H1 (cell line): ENCODE results near the gene MAML1. TPM values are rescaled to one million over a fixed set of nuclear protein-coding genes. Genes with fewer than 3 reads are reported as not detected.

Experiments used
- CTCF ChIA-PET: fragments of 300-600 bp; sonication (Branson Sonifier 250); formaldehyde crosslinking; loops from one replicate; lab custom pipeline; 2021; ENCODE audit not compliant: partially characterized antibody; lab: Charles Lee
- POLR2A ChIA-PET: fragments of 300-600 bp; sonication (Branson Sonifier 250); formaldehyde crosslinking; loops from one replicate; lab custom pipeline; 2021; ENCODE audit warnings: inconsistent platforms; ENCODE audit not compliant: partially characterized antibody; lab: Charles Lee
- DNase-seq, 2 experiments: peaks; one replicate each; pipeline versions ENCODE4 v3.0.0 to v3.0.0-alpha.2; 2010 to 2022; ENCODE audit warnings: low spot score in 2 of 2, low read depth in 1 of 2, mixed read lengths in 1 of 2
- FAIRE-seq: peaks from 2 replicates; lab custom pipeline; 2011; peaks lifted over from hg19 to GRCh38; lab: Jason Lieb, UNC
- H2AFZ ChIP-seq: 2 replicates; pipeline ENCODE4 v1.8.1; 2012; ENCODE audit warnings: low read length, inconsistent platforms
- H2AK5ac ChIP-seq: 2 replicates; pipeline ENCODE4 v1.6.1; 2013; ENCODE audit warnings: low read depth, low read length
- H2BK120ac ChIP-seq: replicated peaks from 2 replicates; pipeline ENCODE3; 2013; ENCODE audit warnings: low read depth, low read length, inconsistent platforms
- H2BK12ac ChIP-seq: 2 replicates; pipeline ENCODE4 v1.6.1; 2013; ENCODE audit warnings: low read depth, low read length
- H2BK15ac ChIP-seq: 2 replicates; pipeline ENCODE4 v1.6.1; 2013; ENCODE audit warnings: low read length
- H2BK20ac ChIP-seq: 2 replicates; pipeline ENCODE4 v1.6.1; 2013; ENCODE audit warnings: low read length
- H2BK5ac ChIP-seq: 2 replicates; pipeline ENCODE4 v1.6.1; 2013; ENCODE audit warnings: low read depth, low read length
- H3K14ac ChIP-seq: 2 replicates; pipeline ENCODE4 v1.6.1; 2013; ENCODE audit warnings: inconsistent platforms; ENCODE audit not compliant: insufficient read length
- H3K18ac ChIP-seq: 2 replicates; pipeline ENCODE4 v1.6.1; 2013; ENCODE audit warnings: low read length; ENCODE audit errors: extremely low read depth
- H3K23ac ChIP-seq: 2 replicates; pipeline ENCODE4 v1.6.1; 2013; ENCODE audit warnings: inconsistent platforms; ENCODE audit not compliant: insufficient read length
- H3K23me2 ChIP-seq: 2 replicates; pipeline ENCODE4 v1.6.1; 2013; ENCODE audit warnings: low read depth, low read length
- H3K27ac ChIP-seq: 2 replicates; pipeline ENCODE4 v1.6.1; 2011; ENCODE audit warnings: low read depth, low read length, inconsistent platforms
- H3K27me3 ChIP-seq, 4 experiments: replicated peaks in 1 of 4; 1 replicate in 1 of 4; 2 replicates in 3 of 4; pipeline versions ENCODE4 v1.6.1 to v1.8.1; 2011 to 2013; ENCODE audit warnings: low read length in 3 of 4, mild to moderate bottlenecking in 3 of 4, inconsistent platforms in 2 of 4, mixed read lengths in 2 of 4, moderate library complexity in 1 of 4; ENCODE audit not compliant: control insufficient read depth in 3 of 4, insufficient read depth in 3 of 4; ENCODE audit errors: extremely low read depth in 1 of 4
- H3K36me3 ChIP-seq, 4 experiments: 2 replicates each; pipeline versions ENCODE4 v1.6.1 to v1.8.1; 2011 to 2013; ENCODE audit warnings: mild to moderate bottlenecking in 4 of 4, low read length in 3 of 4, moderate library complexity in 2 of 4, control low read depth in 1 of 4, inconsistent platforms in 1 of 4; ENCODE audit not compliant: insufficient read depth in 4 of 4, control insufficient read depth in 2 of 4
- H3K4ac ChIP-seq: replicated peaks from 2 replicates; pipeline ENCODE3; 2013; ENCODE audit warnings: low read length, low read depth, mixed read lengths, inconsistent platforms; ENCODE audit not compliant: insufficient read length
- H3K4me1 ChIP-seq, 4 experiments: replicated peaks in 1 of 4; 1 replicate in 1 of 4; 2 replicates in 3 of 4; pipeline versions ENCODE4 v1.6.1 to v1.8.1; 2011 to 2013; ENCODE audit warnings: low read length in 3 of 4, inconsistent platforms in 2 of 4, mixed read lengths in 1 of 4; ENCODE audit not compliant: insufficient read depth in 4 of 4, control insufficient read depth in 3 of 4
- H3K4me2 ChIP-seq, 2 experiments: 2 replicates each; pipeline versions ENCODE4 v1.6.1 to v1.8.1; 2011 to 2013; ENCODE audit warnings: low read depth in 2 of 2, low read length in 2 of 2, control low read depth in 1 of 2, inconsistent platforms in 1 of 2, mild to moderate bottlenecking in 1 of 2; ENCODE audit not compliant: insufficient read depth in 1 of 2
- H3K4me3 ChIP-seq, 4 experiments: fragments of 200-600, 300-600 bp in 1 of 4; sonication (generic), shearing (Covaris generic), sonication (Bioruptor Twin) in 1 of 4; 2 replicates each; pipeline versions ENCODE4 v1.5.1 to v1.8.1; 2011 to 2016; ENCODE audit warnings: low read length in 4 of 4, low read depth in 3 of 4, control low read depth in 2 of 4, inconsistent platforms in 2 of 4, mild to moderate bottlenecking in 2 of 4, mixed read lengths in 1 of 4, moderate library complexity in 1 of 4; ENCODE audit not compliant: insufficient read depth in 2 of 4; ENCODE audit errors: extremely low read depth in 1 of 4
- H3K56ac ChIP-seq: replicated peaks from 2 replicates; pipeline ENCODE3; 2013; ENCODE audit warnings: low read depth, mild to moderate bottlenecking, mixed read lengths, low read length, inconsistent platforms; ENCODE audit not compliant: insufficient read length
- H3K79me1 ChIP-seq: 2 replicates; pipeline ENCODE4 v1.6.1; 2013; ENCODE audit warnings: low read depth, low read length, control low read depth
- H3K79me2 ChIP-seq, 2 experiments: 2 replicates each; pipeline versions ENCODE4 v1.6.1 to v1.8.1; 2012 to 2013; ENCODE audit warnings: low read length in 2 of 2, mild to moderate bottlenecking in 2 of 2, inconsistent platforms in 1 of 2; ENCODE audit not compliant: insufficient read depth in 2 of 2, control insufficient read depth in 1 of 2
- H3K9ac ChIP-seq, 4 experiments: replicated peaks in 1 of 4; 1 replicate in 1 of 4; 2 replicates in 3 of 4; pipeline versions ENCODE4 v1.6.1 to v1.8.1; 2011 to 2013; ENCODE audit warnings: low read depth in 3 of 4, low read length in 3 of 4, control low read depth in 2 of 4, mild to moderate bottlenecking in 2 of 4, moderate library complexity in 2 of 4, inconsistent platforms in 1 of 4; ENCODE audit errors: extremely low read depth in 1 of 4
- H3K9me3 ChIP-seq, 2 experiments: 2 replicates each; pipeline versions ENCODE4 v1.6.1 to v1.8.1; 2012 to 2013; ENCODE audit warnings: mild to moderate bottlenecking in 2 of 2, moderate library complexity in 2 of 2, control low read depth in 1 of 2, inconsistent platforms in 1 of 2, low read depth in 1 of 2, low read length in 1 of 2, mixed read lengths in 1 of 2; ENCODE audit not compliant: insufficient read depth in 2 of 2
- H4K20me1 ChIP-seq, 2 experiments: replicated peaks in 1 of 2; 2 replicates each; pipeline versions ENCODE3 to v1.8.1; 2011 to 2013; ENCODE audit warnings: inconsistent platforms in 2 of 2, low read length in 2 of 2, mild to moderate bottlenecking in 1 of 2; ENCODE audit not compliant: insufficient read depth in 2 of 2, control insufficient read depth in 1 of 2
- H4K5ac ChIP-seq: 2 replicates; pipeline ENCODE4 v1.6.1; 2013; ENCODE audit warnings: low read length, low read depth, mixed read lengths, inconsistent platforms; ENCODE audit not compliant: insufficient read length
- H4K8ac ChIP-seq: 2 replicates; pipeline ENCODE4 v1.8.0; 2013; ENCODE audit warnings: mild to moderate bottlenecking, moderate library complexity, low read length, inconsistent platforms; ENCODE audit not compliant: insufficient read depth; ENCODE audit errors: extremely low read depth
- H4K91ac ChIP-seq: replicated peaks from 2 replicates; pipeline ENCODE3; 2013; ENCODE audit warnings: low read length, mixed read lengths, inconsistent platforms; ENCODE audit not compliant: insufficient read length
- CHD1 ChIP-seq: IDR thresholded peaks from 2 replicates; pipeline ENCODE4 v1.6.1; 2012; ENCODE audit warnings: low read depth, low read length, improper control_type of control experiment
- CHD2 ChIP-seq: IDR thresholded peaks from 2 replicates; pipeline ENCODE4 v1.6.1; 2012; ENCODE audit warnings: low read length, improper control_type of control experiment
- FOSL1 ChIP-seq: IDR thresholded peaks from 2 replicates; pipeline ENCODE4 v1.6.1; 2011; ENCODE audit warnings: mild to moderate bottlenecking, low read depth, low read length, moderate library complexity; ENCODE audit not compliant: insufficient read depth
- JUN ChIP-seq: IDR thresholded peaks from 2 replicates; pipeline ENCODE4 v1.6.1; 2011; ENCODE audit warnings: low read depth, mild to moderate bottlenecking, improper control_type of control experiment, low read length
- KDM5A ChIP-seq: fragments of 200-600 bp; IDR thresholded peaks from 2 replicates; pipeline ENCODE4 v1.7.1; 2012; ENCODE audit warnings: mild to moderate bottlenecking, low read length, inconsistent platforms, mixed read lengths
- MAFK ChIP-seq: IDR thresholded peaks from 2 replicates; pipeline ENCODE4 v1.6.1; 2012; ENCODE audit warnings: low read depth, mild to moderate bottlenecking, improper control_type of control experiment, low read length
- POLR2A ChIP-seq, 2 experiments: IDR thresholded peaks; 1 replicate in 1 of 2; 2 replicates in 1 of 2; pipeline ENCODE4 v1.6.1; 2011; ENCODE audit warnings: low read depth in 2 of 2, low read length in 2 of 2, mild to moderate bottlenecking in 2 of 2; ENCODE audit errors: control extremely low read depth in 1 of 2
- SIN3A ChIP-seq, 2 experiments: IDR thresholded peaks in 1 of 2; conservative IDR thresholded peaks in 1 of 2; 2 replicates each; pipeline ENCODE4 v1.6.1; 2011 to 2012; ENCODE audit warnings: low read length in 2 of 2, improper control_type of control experiment in 1 of 2, low read depth in 1 of 2, mild to moderate bottlenecking in 1 of 2
- SIRT6 ChIP-seq: IDR thresholded peaks from one replicate; pipeline ENCODE4 v1.7.1; 2012; ENCODE audit warnings: low read length, inconsistent platforms
- SRF ChIP-seq: IDR thresholded peaks from 2 replicates; pipeline ENCODE4 v1.6.1; 2011; ENCODE audit warnings: mild to moderate bottlenecking, low read depth, low read length, moderate library complexity
- TCF12 ChIP-seq: IDR thresholded peaks from 2 replicates; pipeline ENCODE4 v1.6.1; 2011; ENCODE audit warnings: low read depth, mild to moderate bottlenecking, low read length
- WGBS, 2 experiments: shearing (Covaris generic) in 1 of 2; methylation state at CpG; one replicate each; pipeline versions ENCODE4 v1.1.6 to v1.1.7; 2013 to 2015; ENCODE audit warnings: low lambda C conversion rate in 2 of 2, mixed read lengths in 2 of 2, inconsistent platforms in 1 of 2, low coverage in 1 of 2, missing lambda C conversion rate in 1 of 2; ENCODE audit not compliant: insufficient replicate concordance in 2 of 2, insufficient coverage in 1 of 2, insufficient read length in 1 of 2; ENCODE audit errors: extremely low coverage in 1 of 2, missing lambda C conversion rate in 1 of 2; 5-methylcytosine and 5-hydroxymethylcytosine counted together
- polyA plus RNA-seq, 7 experiments: library from polyadenylated mRNA; depleted of rRNA in 3 of 7; stranded (reverse) in 5 of 7; unstranded in 2 of 7; fragments of >200 nt in 5 of 7; fragments of 200-250 nt in 2 of 7; gene quantifications; 1 replicate in 5 of 7; 2 replicates in 1 of 7; 4 replicates in 1 of 7; pipeline versions ENCODE4 v1.2.1 to v1.2.3, GENCODE V29; 2011 to 2013; ENCODE audit warnings: missing spikeins in 2 of 7, mixed read lengths in 2 of 7
- total RNA-seq: library from RNA; stranded (reverse); fragmentation: NEBNext Ultra II Directional; extraction: Animal tissue kit (Norgen Biotek cat#: 25700); gene quantifications from 2 replicates; pipeline ENCODE4 v1.2.1, GENCODE V29; 2021
- TF ChIP-seq, protein P1 (sequence below): IDR thresholded peaks from 2 replicates; pipeline ENCODE4 v1.6.1; 2012; ENCODE audit warnings: low read length, inconsistent platforms
- TF ChIP-seq, protein P2 (sequence below): IDR thresholded peaks from 2 replicates; pipeline ENCODE4 v1.6.1; 2012; ENCODE audit warnings: inconsistent platforms

MAML1 gene
- total and polyA plus RNA-seq, 2 of the 8 experiments (the other 6 are each of a cell fraction or from before 2014, with no cell fraction given), result 17.1 to 41.9 TPM

DNA sequence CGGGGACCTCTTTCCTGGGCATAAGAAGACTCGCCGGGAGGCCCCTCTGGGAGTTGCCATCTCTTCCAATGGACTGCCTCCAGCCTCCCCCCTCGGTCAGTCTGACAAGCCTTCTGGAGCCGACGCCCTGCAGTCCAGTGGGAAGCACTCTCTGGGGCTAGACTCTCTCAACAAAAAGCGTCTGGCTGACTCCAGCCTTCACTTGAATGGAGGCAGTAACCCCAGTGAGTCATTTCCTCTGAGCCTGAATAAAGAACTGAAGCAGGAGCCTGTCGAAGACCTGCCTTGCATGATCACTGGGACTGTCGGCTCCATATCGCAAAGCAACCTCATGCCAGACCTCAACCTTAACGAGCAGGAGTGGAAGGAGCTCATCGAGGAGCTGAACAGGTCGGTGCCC lies 32.8 kb downstream of the MAML1 start:
- Histone ChIP-seq H4K8ac (no peak overlapping the region), H4K20me1 (peaks cover 19 to 28% of the 10 kb centered on the region in 2 experiments), H4K91ac (no peak overlapping the region), H2BK15ac (no peak overlapping the region), H3K23ac (no peak overlapping the region), H2AFZ (no peak overlapping the region), H3K27me3 (no peaks in the 10 kb centered on the region), H3K4me3 (no peak overlapping the region), H3K18ac (no peak overlapping the region), H3K14ac (no peak overlapping the region), H2BK12ac (no peak overlapping the region), H2AK5ac (no peak overlapping the region), H3K27ac (no peak overlapping the region), H3K9ac (no peak overlapping the region), H3K36me3 (peaks cover 15 to 40% (median 22%) of the 10 kb centered on the region in 4 experiments), H2BK120ac (no peak overlapping the region), H3K56ac (no peak overlapping the region), H3K23me2 (no peaks in the 10 kb centered on the region), H4K5ac (no peak overlapping the region), H3K79me1 (peaks cover 10% of the 10 kb centered on the region), H2BK5ac (no peak overlapping the region), H2BK20ac (no peak overlapping the region), H3K79me2 (peaks cover 0 to 58% of the 10 kb centered on the region in 2 experiments; a peak in 2 of 4 replicates), H3K9me3 (no peaks in the 10 kb centered on the region), H3K4ac (no peak overlapping the region), H3K4me2 (no peak overlapping the region), H3K4me1 (peaks cover 3 to 21% (median 4%) of the 10 kb centered on the region in 4 experiments)
- DNase-seq (no peak), FAIRE-seq (no peak)
- ChIA-PET POLR2A (no interaction called here), CTCF (interaction anchor here (0.7 to 6.0 kb wide), 4 partner anchors 11 to 48 kb away, joined by 3 to 53 read pairs (median 3); no protein-coding TSS in a partner anchor)
- TF ChIP-seq MAFK, result no peak
- no peak for TF ChIP-seq TCF12
- no peak for TF ChIP-seq KDM5A
- TF ChIP-seq CHD2, result no peak
- TF ChIP-seq SRF, result no peak
- no peak for TF ChIP-seq SIRT6
- no peak for TF ChIP-seq CHD1
- no peak for TF ChIP-seq JUN
- TF ChIP-seq, protein P1, sequence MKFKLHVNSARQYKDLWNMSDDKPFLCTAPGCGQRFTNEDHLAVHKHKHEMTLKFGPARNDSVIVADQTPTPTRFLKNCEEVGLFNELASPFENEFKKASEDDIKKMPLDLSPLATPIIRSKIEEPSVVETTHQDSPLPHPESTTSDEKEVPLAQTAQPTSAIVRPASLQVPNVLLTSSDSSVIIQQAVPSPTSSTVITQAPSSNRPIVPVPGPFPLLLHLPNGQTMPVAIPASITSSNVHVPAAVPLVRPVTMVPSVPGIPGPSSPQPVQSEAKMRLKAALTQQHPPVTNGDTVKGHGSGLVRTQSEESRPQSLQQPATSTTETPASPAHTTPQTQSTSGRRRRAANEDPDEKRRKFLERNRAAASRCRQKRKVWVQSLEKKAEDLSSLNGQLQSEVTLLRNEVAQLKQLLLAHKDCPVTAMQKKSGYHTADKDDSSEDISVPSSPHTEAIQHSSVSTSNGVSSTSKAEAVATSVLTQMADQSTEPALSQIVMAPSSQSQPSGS, result no peak
- TF ChIP-seq SIN3A (conservative IDR thresholded peaks at IDR 0.05 in 1 of 2, IDR thresholded peaks at IDR 0.05 in 1 of 2; ENCODE audit: low read depth in 1 of 2, low read length in 2 of 2), result no peak
- TF ChIP-seq FOSL1, result no peak
- TF ChIP-seq, protein P2, sequence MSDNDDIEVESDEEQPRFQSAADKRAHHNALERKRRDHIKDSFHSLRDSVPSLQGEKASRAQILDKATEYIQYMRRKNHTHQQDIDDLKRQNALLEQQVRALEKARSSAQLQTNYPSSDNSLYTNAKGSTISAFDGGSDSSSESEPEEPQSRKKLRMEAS, result no peak
- TF ChIP-seq POLR2A (IDR thresholded peaks at IDR 0.05; ENCODE audit: control extremely low read depth in 1 of 2, low read depth in 2 of 2, low read length in 2 of 2), result no peak
- WGBS, 2 experiments, result 92% methylated on average over 13 of the region's 13 CpGs; no CpG with 5 or more reads in 1 of the 2 experiments
